ENCODE data around the gene GPR135.

- TF ChIP-seq POLR2A (IDR thresholded peaks at IDR 0.05) (no peak), CTCF (IDR thresholded peaks at IDR 0.05) (no peak), EP300 (IDR thresholded peaks at IDR 0.05) (no peak)
These were observed 30.1 kb downstream of the GPR135 start for GRCh38 chr14:59435101-59435500.

Measured in gastroesophageal sphincter (tissue), 3 donors.